Adrenal gland (tissue), 19 donors: Measurements from ENCODE around the gene LPO. TPM values are rescaled to one million over a fixed set of nuclear protein-coding genes. Genes with fewer than 3 reads are reported as not detected.
A peak's percentile ranks its signal among the peaks of the same experiment; 100 is the strongest.

Source experiments
- DNase-seq, 7 donors: peaks; one replicate each; pipeline ENCODE4 v3.0.0-alpha.2; 2019 to 2020
- H3K27ac ChIP-seq, 5 donors: fragments of 200-600 bp; sonication (generic) in 4 of 5; 1 replicate in 3 of 5; 2 replicates in 2 of 5; pipeline versions ENCODE4 v1.5.1 to v1.8.0; 2016 to 2020; ENCODE audit warnings: mild to moderate bottlenecking in 1 of 5
- H3K27me3 ChIP-seq: fragments of 200-600 bp; 2 replicates; pipeline ENCODE4 v1.8.0; 2021
- H3K36me3 ChIP-seq, 2 donors: fragments of 200-600 bp; replicated peaks in 1 of 2; 1 replicate in 1 of 2; 2 replicates in 1 of 2; pipeline versions ENCODE4 v1.5.1 to v1.8.0; 2018 to 2022
- H3K4me1 ChIP-seq, 2 donors: fragments of 200-600 bp; replicated peaks in 1 of 2; 1 replicate in 1 of 2; 2 replicates in 1 of 2; pipeline versions ENCODE4 v1.5.1 to v1.8.0; 2018 to 2021
- H3K4me3 ChIP-seq, 4 donors: fragments of 200-600 bp; sonication (generic) in 3 of 4; one replicate each; pipeline ENCODE4 v1.5.1; 2016 to 2018
- H3K9me3 ChIP-seq, 3 donors: fragments of 200-600 bp; sonication (generic) in 1 of 3; replicated peaks in 1 of 3; 1 replicate in 2 of 3; 2 replicates in 1 of 3; pipeline versions ENCODE4 v1.5.1 to v1.8.0; 2016 to 2021
- POLR2A ChIP-seq, 2 donors: fragments of 450-650 bp; IDR thresholded peaks; one replicate each; pipeline ENCODE4 v1.6.1; 2017; ENCODE audit warnings: antibody characterized with exemption in 2 of 2, mild to moderate bottlenecking in 2 of 2, moderate library complexity in 1 of 2
- WGBS, 4 donors: extraction: QIAGEN DNeasy Blood & Tissue Kit in 2 of 4; methylation state at CpG; one replicate each; pipeline versions ENCODE4 v1.1.5 to v1.1.7; 2013 to 2017; 5-methylcytosine and 5-hydroxymethylcytosine counted together
- intact Hi-C, 2 donors: fragments of 100-400 bp; cut with DNase I; formaldehyde crosslinking; loops; one replicate each; pipeline versions ENCODE4 v1.14.1 to v1.15.0; 2022 to 2023
- long read RNA-seq, 10 donors: library from polyadenylated mRNA in 3 of 10; unstranded in 2 of 10; stranded (forward) in 1 of 10; transcript quantifications; one replicate each; pipeline ENCODE4 v2.0.0 and lab custom pipeline, GENCODE V29; 2021 to 2026
- polyA plus RNA-seq, 3 donors: library from polyadenylated mRNA; stranded (reverse); fragments of 200-250 nt in 2 of 3; fragments of 350-450 nt in 1 of 3; fragmentation: Illumina TruSeq in 1 of 3; extraction: RNeasy Lipid Tissue Mini Kit (QIAGEN cat#74804) in 1 of 3; gene quantifications; one replicate each; pipeline ENCODE4 v1.2.3, GENCODE V29; 2013 to 2014
- total RNA-seq, 9 donors: library from RNA; depleted of rRNA in 4 of 9; stranded (reverse); fragments of >200 nt in 4 of 9; fragments of 120-200 nt in 1 of 9; fragmentation: NEBNext Ultra II Directional in 1 of 9; extraction: Animal tissue kit (Norgen Biotek cat#: 25700) in 1 of 9; gene quantifications; one replicate each; pipeline versions ENCODE4 v1.1.0 to v1.2.4, GENCODE V29; 2013 to 2023
- TF ChIP-seq, protein P1 (sequence below), 6 experiments: fragments of 450-650 bp in 4 of 6; fragments of 200-600 bp in 2 of 6; sonication (generic) in 1 of 6; IDR thresholded peaks; 1 replicate in 5 of 6; 2 replicates in 1 of 6; pipeline versions ENCODE4 v1.5.1 to v1.8.0; 2016 to 2021; ENCODE audit warnings: antibody characterized with exemption in 6 of 6, mild to moderate bottlenecking in 2 of 6, moderate library complexity in 1 of 6
- donor health status: healthy with polysubstance abuse.
- donor health status: Bipolar disorder and iron deficiency.
- donor health status: DM: yes; HTN: yes; CAD: no.
- donor health status: DM: no; HTN: no; CAD: no.
- donor health status: DM: no; HTN: no; CAD: no.
- donor health status: DM: yes; HTN: yes; CAD: no.

The LPO gene
- total RNA-seq (under 1 TPM in 1 of 9 donors, not detected in 8; 0.06 TPM), polyA plus RNA-seq (under 1 TPM in 1 of 3 donors, not detected in 2; 0.16 TPM)
- long read RNA-seq, donor 1: 0 reads
- long read RNA-seq, donor 2: 0 reads
- long read RNA-seq, donor 3: 0 reads
- long read RNA-seq, donor 4: 0 reads
- long read RNA-seq, donor 5, partial matches to known transcripts: 1 of 3 reads
- long read RNA-seq, donor 5, other reads (novel, unspliced or antisense): 1 of 3 reads
- long read RNA-seq, donor 6: 0 reads
- long read RNA-seq, donor 7: 0 reads
- long read RNA-seq, donor 8: 0 reads
- long read RNA-seq, donor 9: 0 reads
- long read RNA-seq, donor 10: 0 reads

DNA sequence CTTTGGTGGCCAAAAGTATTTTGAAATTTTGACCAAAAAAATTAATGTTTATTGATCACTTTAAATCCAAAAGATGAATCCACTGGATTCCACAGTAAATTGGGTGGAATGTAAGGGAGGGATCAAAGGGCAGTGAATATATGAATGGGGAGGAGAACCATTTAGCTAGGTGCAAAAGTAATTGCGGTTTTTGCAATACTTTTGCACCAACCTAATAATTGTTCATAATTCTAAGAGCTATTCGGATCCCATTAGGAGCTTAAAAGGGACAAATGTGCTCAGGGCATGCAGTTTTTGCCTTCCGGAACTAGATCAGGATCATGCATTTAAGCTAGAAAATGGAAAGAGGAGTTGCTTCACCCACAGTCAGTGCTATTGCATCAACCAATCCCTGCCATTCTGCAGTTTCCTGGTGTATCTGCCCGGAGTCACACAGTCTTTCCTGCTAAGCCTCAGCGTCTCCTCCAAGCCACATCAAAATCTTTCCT lies at the start of gene LPO:
TSS of gene LPO (plus strand) at position 438 of the 488 bp plus-strand sequence. CDS start 4,396 bp downstream, outside the sequence.
- no peaks in the 10 kb centered on the region for H3K4me1 ChIP-seq
- no peak for DNase-seq
- no peaks in the 10 kb centered on the region for H3K27me3 ChIP-seq
- TF ChIP-seq, protein P1, sequence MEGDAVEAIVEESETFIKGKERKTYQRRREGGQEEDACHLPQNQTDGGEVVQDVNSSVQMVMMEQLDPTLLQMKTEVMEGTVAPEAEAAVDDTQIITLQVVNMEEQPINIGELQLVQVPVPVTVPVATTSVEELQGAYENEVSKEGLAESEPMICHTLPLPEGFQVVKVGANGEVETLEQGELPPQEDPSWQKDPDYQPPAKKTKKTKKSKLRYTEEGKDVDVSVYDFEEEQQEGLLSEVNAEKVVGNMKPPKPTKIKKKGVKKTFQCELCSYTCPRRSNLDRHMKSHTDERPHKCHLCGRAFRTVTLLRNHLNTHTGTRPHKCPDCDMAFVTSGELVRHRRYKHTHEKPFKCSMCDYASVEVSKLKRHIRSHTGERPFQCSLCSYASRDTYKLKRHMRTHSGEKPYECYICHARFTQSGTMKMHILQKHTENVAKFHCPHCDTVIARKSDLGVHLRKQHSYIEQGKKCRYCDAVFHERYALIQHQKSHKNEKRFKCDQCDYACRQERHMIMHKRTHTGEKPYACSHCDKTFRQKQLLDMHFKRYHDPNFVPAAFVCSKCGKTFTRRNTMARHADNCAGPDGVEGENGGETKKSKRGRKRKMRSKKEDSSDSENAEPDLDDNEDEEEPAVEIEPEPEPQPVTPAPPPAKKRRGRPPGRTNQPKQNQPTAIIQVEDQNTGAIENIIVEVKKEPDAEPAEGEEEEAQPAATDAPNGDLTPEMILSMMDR (IDR thresholded peaks at IDR 0.05): no peak
- no peak for TF ChIP-seq POLR2A (IDR thresholded peaks at IDR 0.05)
- H3K27ac ChIP-seq: no peak within 1 kb of the TSS
- intact Hi-C loops: no loop called here
- H3K9me3 ChIP-seq: no peaks in the 10 kb centered on the region
- 65 to 71% (median 67%) methylated on average over 5 of the region's 5 CpGs for WGBS, 4 donors
- H3K36me3 ChIP-seq: no peaks in the 10 kb centered on the region
- no peak within 1 kb of the TSS for H3K4me3 ChIP-seq

DNA sequence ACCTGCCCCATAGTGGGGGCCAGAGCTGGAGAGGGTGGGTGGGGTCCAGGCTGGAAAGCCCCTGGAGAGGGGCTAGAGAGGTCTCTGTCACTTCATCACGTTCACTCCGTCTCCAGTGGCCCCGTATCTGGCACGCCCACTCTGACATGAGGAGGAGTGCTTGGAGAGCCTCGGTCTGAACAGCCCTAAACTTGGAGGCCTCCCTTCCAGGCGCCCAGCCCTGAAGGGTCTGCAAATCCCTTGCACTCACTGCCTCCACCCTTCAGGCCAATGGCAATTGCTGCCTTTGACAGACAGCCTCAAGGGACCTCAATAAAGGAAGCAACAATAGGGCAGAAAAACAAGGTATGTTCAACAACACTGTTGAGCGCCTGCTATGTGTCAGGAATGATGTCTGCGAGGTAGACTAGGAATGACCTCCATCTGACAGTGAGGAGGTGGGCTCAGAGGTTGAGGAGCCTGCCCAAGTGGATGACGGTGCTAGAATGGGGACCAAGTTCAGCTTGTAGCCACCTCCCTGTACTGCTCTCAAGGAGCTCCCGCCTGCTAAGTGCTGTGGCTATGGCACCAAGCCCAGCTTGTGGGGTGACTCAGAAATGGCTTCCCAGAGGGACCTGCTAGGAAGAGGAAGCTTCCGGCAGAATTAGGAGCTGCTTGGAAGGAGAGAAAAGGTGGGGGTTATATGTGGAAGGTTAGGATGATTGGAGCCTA lies 48.8 kb upstream of the LPO start:
- WGBS, 4 donors: 25 to 54% (median 48%) methylated on average over 5 to 11 of the region's 11 CpGs
- no peaks in the 10 kb centered on the region for H3K27me3 ChIP-seq
- intact Hi-C loops: no loop called here
- TF ChIP-seq, protein P1 (IDR thresholded peaks at IDR 0.05): no peak
- TF ChIP-seq POLR2A (IDR thresholded peaks at IDR 0.05): no peak
- H3K9me3 ChIP-seq: no peaks in the 10 kb centered on the region
- no peak overlapping the region for H3K27ac ChIP-seq
- no peak overlapping the region for H3K4me3 ChIP-seq
- H3K4me1 ChIP-seq: no peaks in the 10 kb centered on the region
- peak; percentile 38 to 77 (median 75) for DNase-seq
- no peaks in the 10 kb centered on the region for H3K36me3 ChIP-seq

GRCh38 chr17:58191241-58191896 lies 47.0 kb upstream of the LPO start:
- DNase-seq: no peak
- TF ChIP-seq, protein P1 (IDR thresholded peaks at IDR 0.05): no peak
- no peak for TF ChIP-seq POLR2A (IDR thresholded peaks at IDR 0.05)
- Histone ChIP-seq H3K27ac (no peak overlapping the region), H3K4me1 (no peaks in the 10 kb centered on the region), H3K36me3 (no peaks in the 10 kb centered on the region), H3K27me3 (no peaks in the 10 kb centered on the region), H3K4me3 (no peak overlapping the region), H3K9me3 (no peaks in the 10 kb centered on the region)
- intact Hi-C loops: no loop called here
- 42 to 52% (median 49%) methylated on average over 13 to 14 of the region's 14 CpGs for WGBS, 4 donors

DNA sequence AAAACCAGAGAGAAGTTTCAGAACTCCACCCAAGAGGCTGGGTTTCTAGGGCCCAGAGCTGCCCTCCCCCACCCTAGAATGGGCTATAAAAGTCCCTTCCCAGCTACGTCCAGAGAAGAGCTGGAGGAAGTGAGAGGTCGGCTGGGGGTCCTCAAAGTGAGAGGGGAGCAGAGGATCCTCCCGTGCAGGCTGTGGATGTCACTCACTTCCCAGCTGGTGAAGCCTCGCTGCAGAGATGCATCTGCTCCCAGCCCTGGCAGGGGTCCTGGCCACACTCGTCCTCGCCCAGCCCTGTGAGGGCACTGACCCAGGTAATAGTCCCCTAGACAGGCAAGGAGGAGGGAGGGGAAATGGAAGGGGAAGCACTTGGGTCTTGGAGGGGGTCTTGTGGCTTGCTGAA lies 45.8 kb upstream of the LPO start, which contains the start of gene EPX:
TSS of gene EPX (plus strand) at position 115 of the 400 bp plus-strand sequence. CDS start at position 236, 121 bp downstream.
- Histone ChIP-seq H3K36me3 (no peaks in the 10 kb centered on the region), H3K9me3 (no peaks in the 10 kb centered on the region), H3K27me3 (peaks cover 7% of the 10 kb centered on the region), H3K4me1 (no peaks in the 10 kb centered on the region), H3K4me3 (no peak within 1 kb of the TSS), H3K27ac (no peak within 1 kb of the TSS)
- intact Hi-C loops: no loop called here
- DNase-seq: no peak
- 45 to 73% (median 55%) methylated on average over 3 to 6 of the region's 6 CpGs for WGBS, 4 donors
- no peak for TF ChIP-seq POLR2A (IDR thresholded peaks at IDR 0.05)
- TF ChIP-seq, protein P1 (IDR thresholded peaks at IDR 0.05): no peak
